Keratinocyte (primary cell): ENCODE results near the gene KNG1.

Experiments
- EZH2 ChIP-seq: IDR thresholded peaks from one replicate; pipeline ENCODE4 v1.6.1; 2012; ENCODE audit warnings: inconsistent platforms, mild to moderate bottlenecking, low read length, moderate library complexity
- TF ChIP-seq, protein P1 (sequence below), 3 experiments: IDR thresholded peaks in 1 of 3; conservative IDR thresholded peaks in 1 of 3; optimal IDR thresholded peaks in 1 of 3; 2 replicates in 2 of 3; 3 replicates in 1 of 3; pipeline versions ENCODE3 to v1.5.1; 2011; ENCODE audit warnings: low read length in 3 of 3, mild to moderate bottlenecking in 3 of 3, moderate library complexity in 2 of 3, control low read depth in 1 of 3, inconsistent platforms in 1 of 3; ENCODE audit not compliant: insufficient read depth in 2 of 3; ENCODE audit errors: extremely low read depth in 1 of 3

DNA sequence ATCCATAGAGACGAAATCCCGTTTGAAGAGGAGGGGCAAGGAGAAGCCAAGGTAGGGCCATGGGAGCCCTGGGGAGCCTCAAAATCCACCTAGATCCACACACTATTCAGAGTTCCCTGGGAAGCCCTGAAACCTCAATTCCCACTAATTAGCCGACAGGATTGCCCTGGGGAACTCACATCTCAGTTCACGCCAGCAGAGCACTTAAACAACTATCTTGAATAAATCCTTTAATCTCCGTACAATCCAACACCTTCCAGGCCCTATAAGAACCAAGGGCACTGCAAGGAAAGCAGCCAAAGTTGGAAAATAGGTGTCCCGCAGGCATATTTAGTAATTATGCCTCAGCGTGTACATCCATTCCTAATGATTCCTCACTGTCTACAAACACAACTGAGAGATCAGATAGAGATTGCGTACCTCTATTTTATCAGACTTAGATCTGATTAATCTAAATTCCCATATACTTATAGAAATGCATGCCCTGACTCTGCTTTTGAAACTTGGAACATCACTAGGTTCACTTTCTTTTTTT is 40.6 kb downstream of the KNG1 start:
- TF ChIP-seq, protein P1, sequence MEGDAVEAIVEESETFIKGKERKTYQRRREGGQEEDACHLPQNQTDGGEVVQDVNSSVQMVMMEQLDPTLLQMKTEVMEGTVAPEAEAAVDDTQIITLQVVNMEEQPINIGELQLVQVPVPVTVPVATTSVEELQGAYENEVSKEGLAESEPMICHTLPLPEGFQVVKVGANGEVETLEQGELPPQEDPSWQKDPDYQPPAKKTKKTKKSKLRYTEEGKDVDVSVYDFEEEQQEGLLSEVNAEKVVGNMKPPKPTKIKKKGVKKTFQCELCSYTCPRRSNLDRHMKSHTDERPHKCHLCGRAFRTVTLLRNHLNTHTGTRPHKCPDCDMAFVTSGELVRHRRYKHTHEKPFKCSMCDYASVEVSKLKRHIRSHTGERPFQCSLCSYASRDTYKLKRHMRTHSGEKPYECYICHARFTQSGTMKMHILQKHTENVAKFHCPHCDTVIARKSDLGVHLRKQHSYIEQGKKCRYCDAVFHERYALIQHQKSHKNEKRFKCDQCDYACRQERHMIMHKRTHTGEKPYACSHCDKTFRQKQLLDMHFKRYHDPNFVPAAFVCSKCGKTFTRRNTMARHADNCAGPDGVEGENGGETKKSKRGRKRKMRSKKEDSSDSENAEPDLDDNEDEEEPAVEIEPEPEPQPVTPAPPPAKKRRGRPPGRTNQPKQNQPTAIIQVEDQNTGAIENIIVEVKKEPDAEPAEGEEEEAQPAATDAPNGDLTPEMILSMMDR (optimal IDR thresholded peaks at IDR 0.05 in 1 of 3, IDR thresholded peaks at IDR 0.05 in 1 of 3, conservative IDR thresholded peaks at IDR 0.05 in 1 of 3; ENCODE audit: extremely low read depth in 1 of 3, insufficient read depth in 2 of 3, low read length in 3 of 3), result no peak
- no peak for TF ChIP-seq EZH2
